ENCODE data around the gene NOS3. TPM values are rescaled to one million over a fixed set of nuclear protein-coding genes. Genes with fewer than 3 reads are reported as not detected.

NOS3 gene
- polyA plus RNA-seq, 3 donors = 0.26 to 0.72 (median 0.39) TPM

DNA sequence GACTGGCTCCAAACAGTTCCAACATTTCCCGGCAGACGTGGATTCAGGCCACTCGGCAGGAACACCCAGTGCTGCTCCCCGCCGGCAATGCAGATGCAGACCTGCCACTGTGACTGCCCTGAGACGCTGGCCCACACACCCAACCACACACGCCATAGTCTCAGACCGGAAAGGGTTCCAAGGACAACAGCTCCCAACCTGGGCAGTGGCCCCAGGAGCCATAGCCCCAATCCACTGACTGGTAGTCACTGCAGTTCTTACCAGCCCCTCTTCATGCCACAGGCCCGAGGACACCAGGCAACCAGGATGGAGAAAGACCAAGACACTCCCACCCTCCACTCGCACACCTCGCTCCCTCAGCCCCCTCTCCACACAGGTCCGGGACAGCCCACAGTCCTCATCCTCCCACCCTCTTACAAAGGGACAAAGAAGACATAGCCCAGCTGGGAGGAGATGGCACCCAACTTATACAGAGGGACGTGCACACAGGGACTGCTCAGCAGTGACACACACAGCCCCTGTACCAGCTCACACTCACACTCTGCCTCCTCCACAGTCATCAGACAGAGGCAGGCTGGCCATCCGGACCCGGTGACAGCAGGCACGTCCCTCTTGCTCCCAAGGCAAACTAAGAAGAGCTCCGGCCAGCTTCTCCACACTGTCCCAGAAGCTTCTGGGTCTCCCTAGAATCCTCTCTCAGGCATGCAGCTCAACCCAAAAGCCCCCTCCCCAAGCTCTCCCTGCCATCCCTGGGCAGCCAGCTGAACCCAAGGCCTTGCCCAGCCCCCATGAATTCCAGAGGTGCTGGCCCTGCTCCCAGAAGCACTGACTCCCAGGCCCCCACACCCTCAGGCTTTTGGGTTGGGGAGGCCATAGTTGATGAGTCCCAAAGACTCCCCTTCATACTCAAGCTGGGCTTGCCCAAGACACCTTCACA, 37.5 kb upstream of the NOS3 start:
- H3K9me3 ChIP-seq (replicated peaks in 1 of 2; ENCODE audit: control insufficient read depth in 1 of 2, insufficient read depth in 1 of 2, low read length in 2 of 2) = no peaks in the 10 kb centered on the region
- H3K27ac ChIP-seq (ENCODE audit: low read depth in 1 of 2, low read length in 2 of 2) = no peak overlapping the region
- no peaks in the 10 kb centered on the region for H3K79me2 ChIP-seq (ENCODE audit: insufficient read depth, low read length)
- 96% methylated on average over 16 of the region's 17 CpGs for WGBS (ENCODE audit: insufficient coverage)
- H3K4me2 ChIP-seq (replicated peaks; ENCODE audit: extremely low read depth, low read length, poor library complexity, severe bottlenecking) = no peak overlapping the region
- no peak overlapping the region for H3K4me3 Mint-ChIP-seq
- H3K27ac Mint-ChIP-seq = peak overlapping the region in 2 of 7 donors; percentile 24 to 34
- intact Hi-C loops (cut with micrococcal nuclease) = no loop called here
- H3K4me1 Mint-ChIP-seq = peaks cover 2% of the 10 kb centered on the region
- no peaks in the 10 kb centered on the region for H4K20me1 ChIP-seq (ENCODE audit: insufficient read depth, low read length)
- H2AFZ ChIP-seq (ENCODE audit: insufficient read depth, low read depth, low read length, poor library complexity, severe bottlenecking) = no peak overlapping the region
- H3K27me3 ChIP-seq (ENCODE audit: control insufficient read depth in 2 of 2, insufficient read depth in 2 of 2, low read length in 2 of 2) = peaks cover 2 to 36% of the 10 kb centered on the region in 2 donors
- H3K9me3 Mint-ChIP-seq = peaks cover 0 to 7% (median 0%) of the 10 kb centered on the region in 7 donors
- peaks cover 31 to 58% (median 37%) of the 10 kb centered on the region in 3 donors for H3K27me3 Mint-ChIP-seq (ENCODE audit: low read depth in 3 of 3)
- peaks cover 0 to 5% of the 10 kb centered on the region in 2 donors for H3K36me3 Mint-ChIP-seq
- H3K4me3 ChIP-seq (replicated peaks in 1 of 3; ENCODE audit: low read depth in 2 of 3, low read length in 3 of 3) = no peak overlapping the region
- H3K36me3 ChIP-seq (replicated peaks in 1 of 2; ENCODE audit: control insufficient read depth in 1 of 2, insufficient read depth in 2 of 2, low read length in 2 of 2) = no peaks in the 10 kb centered on the region
- H3K4me1 ChIP-seq (ENCODE audit: control insufficient read depth in 1 of 2, insufficient read depth in 2 of 2, low read length in 2 of 2) = no peaks in the 10 kb centered on the region
- DNase-seq = no peak
- TF ChIP-seq, protein P1, sequence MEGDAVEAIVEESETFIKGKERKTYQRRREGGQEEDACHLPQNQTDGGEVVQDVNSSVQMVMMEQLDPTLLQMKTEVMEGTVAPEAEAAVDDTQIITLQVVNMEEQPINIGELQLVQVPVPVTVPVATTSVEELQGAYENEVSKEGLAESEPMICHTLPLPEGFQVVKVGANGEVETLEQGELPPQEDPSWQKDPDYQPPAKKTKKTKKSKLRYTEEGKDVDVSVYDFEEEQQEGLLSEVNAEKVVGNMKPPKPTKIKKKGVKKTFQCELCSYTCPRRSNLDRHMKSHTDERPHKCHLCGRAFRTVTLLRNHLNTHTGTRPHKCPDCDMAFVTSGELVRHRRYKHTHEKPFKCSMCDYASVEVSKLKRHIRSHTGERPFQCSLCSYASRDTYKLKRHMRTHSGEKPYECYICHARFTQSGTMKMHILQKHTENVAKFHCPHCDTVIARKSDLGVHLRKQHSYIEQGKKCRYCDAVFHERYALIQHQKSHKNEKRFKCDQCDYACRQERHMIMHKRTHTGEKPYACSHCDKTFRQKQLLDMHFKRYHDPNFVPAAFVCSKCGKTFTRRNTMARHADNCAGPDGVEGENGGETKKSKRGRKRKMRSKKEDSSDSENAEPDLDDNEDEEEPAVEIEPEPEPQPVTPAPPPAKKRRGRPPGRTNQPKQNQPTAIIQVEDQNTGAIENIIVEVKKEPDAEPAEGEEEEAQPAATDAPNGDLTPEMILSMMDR (IDR thresholded peaks at IDR 0.05) = no peak
- no peak overlapping the region for H3K9ac ChIP-seq (ENCODE audit: insufficient read depth, low read length, poor library complexity, severe bottlenecking)

DNA sequence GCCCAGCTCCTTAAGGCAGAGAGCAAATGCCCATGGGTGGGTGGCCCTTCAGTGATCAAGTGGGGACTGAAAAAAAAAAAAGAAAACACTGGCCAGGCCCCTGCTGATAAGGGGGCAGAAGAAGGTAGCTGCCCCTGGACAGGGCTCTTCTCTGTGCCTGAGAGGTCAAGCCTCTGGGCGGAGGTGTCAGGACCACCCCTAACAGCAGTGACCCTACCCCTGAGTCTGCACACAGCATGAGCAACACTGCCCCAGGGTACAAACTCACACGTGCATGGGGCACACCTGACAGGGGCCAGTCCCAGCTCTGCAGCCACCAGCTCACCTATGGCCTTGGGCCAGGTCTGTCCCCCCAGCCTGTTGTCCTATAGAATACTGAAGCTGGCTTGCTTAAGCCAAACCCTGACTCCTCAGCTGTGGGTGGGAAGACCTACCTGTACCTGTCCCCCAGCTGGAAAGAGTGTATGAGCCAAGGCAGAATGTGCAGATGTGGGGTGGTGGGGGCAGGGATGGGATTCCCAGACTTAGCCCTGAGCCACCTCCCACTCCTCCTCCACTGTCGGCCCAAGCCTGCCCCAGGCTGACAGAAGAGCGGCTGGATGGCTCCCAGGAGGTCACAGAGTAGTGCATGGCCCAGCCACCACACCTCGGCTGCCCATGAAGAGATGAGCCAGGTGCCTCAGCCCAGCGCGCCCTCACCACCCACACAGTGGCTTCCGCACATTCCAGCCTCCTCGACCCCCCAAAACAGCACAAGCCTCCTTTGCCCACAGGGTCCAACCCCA, 36.4 kb upstream of the NOS3 start:
- H3K36me3 ChIP-seq (replicated peaks in 1 of 2; ENCODE audit: control insufficient read depth in 1 of 2, insufficient read depth in 2 of 2, low read length in 2 of 2) = no peaks in the 10 kb centered on the region
- no peak overlapping the region for H3K9ac ChIP-seq (ENCODE audit: insufficient read depth, low read length, poor library complexity, severe bottlenecking)
- peaks cover 0 to 13% (median 2%) of the 10 kb centered on the region in 7 donors for H3K9me3 Mint-ChIP-seq
- no peaks in the 10 kb centered on the region for H3K4me1 ChIP-seq (ENCODE audit: control insufficient read depth in 1 of 2, insufficient read depth in 2 of 2, low read length in 2 of 2)
- H3K27ac Mint-ChIP-seq = peak overlapping the region in 1 of 7 donors; percentile 20
- no peak overlapping the region for H2AFZ ChIP-seq (ENCODE audit: insufficient read depth, low read depth, low read length, poor library complexity, severe bottlenecking)
- peaks cover 40 to 62% (median 42%) of the 10 kb centered on the region in 3 donors for H3K27me3 Mint-ChIP-seq (ENCODE audit: low read depth in 3 of 3)
- TF ChIP-seq, protein P1 (IDR thresholded peaks at IDR 0.05) = no peak
- H3K36me3 Mint-ChIP-seq = peaks cover 0 to 7% of the 10 kb centered on the region in 2 donors
- DNase-seq = no peak
- no peak overlapping the region for H3K4me3 Mint-ChIP-seq
- H3K79me2 ChIP-seq (ENCODE audit: insufficient read depth, low read length) = no peaks in the 10 kb centered on the region
- 95% methylated on average over 6 of the region's 9 CpGs for WGBS (ENCODE audit: insufficient coverage)
- H3K4me3 ChIP-seq (replicated peaks in 1 of 3; ENCODE audit: low read depth in 2 of 3, low read length in 3 of 3) = no peak overlapping the region
- H4K20me1 ChIP-seq (ENCODE audit: insufficient read depth, low read length) = no peaks in the 10 kb centered on the region
- no peak overlapping the region for H3K27ac ChIP-seq (ENCODE audit: low read depth in 1 of 2, low read length in 2 of 2)
- H3K27me3 ChIP-seq (ENCODE audit: control insufficient read depth in 2 of 2, insufficient read depth in 2 of 2, low read length in 2 of 2) = peaks cover 2 to 42% of the 10 kb centered on the region in 2 donors
- no peaks in the 10 kb centered on the region for H3K9me3 ChIP-seq (replicated peaks in 1 of 2; ENCODE audit: control insufficient read depth in 1 of 2, insufficient read depth in 1 of 2, low read length in 2 of 2)
- no peak overlapping the region for H3K4me2 ChIP-seq (replicated peaks; ENCODE audit: extremely low read depth, low read length, poor library complexity, severe bottlenecking)
- intact Hi-C loops (cut with micrococcal nuclease) = no loop called here
- peaks cover 2% of the 10 kb centered on the region for H3K4me1 Mint-ChIP-seq

Data from CD14-positive monocyte (primary cell).